Osteoblast (primary cell): ENCODE results near the gene CRIM1. TPM values are rescaled to one million over a fixed set of nuclear protein-coding genes. Genes with fewer than 3 reads are reported as not detected.

Experiments
- DNase-seq: peaks from one replicate; pipeline ENCODE4 v3.0.0; 2011; ENCODE audit warnings: low spot score, mixed read lengths; ENCODE audit not compliant: insufficient read length; ENCODE audit errors: missing footprints
- H2AFZ ChIP-seq: 2 replicates; pipeline ENCODE4 v1.6.0; 2011; ENCODE audit warnings: mild to moderate bottlenecking, low read length
- H3K27ac ChIP-seq: 2 replicates; pipeline ENCODE4 v1.5.1; 2011; ENCODE audit warnings: mild to moderate bottlenecking, low read depth, low read length, moderate library complexity
- H3K27me3 ChIP-seq: 2 replicates; pipeline ENCODE4 v1.6.0; 2012; ENCODE audit warnings: mild to moderate bottlenecking, control low read depth, inconsistent platforms, low read length, moderate library complexity; ENCODE audit not compliant: insufficient read depth
- H3K36me3 ChIP-seq: 2 replicates; pipeline ENCODE4 v1.5.1; 2011; ENCODE audit warnings: mild to moderate bottlenecking, low read length, control low read depth, moderate library complexity; ENCODE audit not compliant: insufficient read depth
- H3K4me1 ChIP-seq: 2 replicates; pipeline ENCODE4 v1.5.1; 2011; ENCODE audit warnings: mild to moderate bottlenecking, low read length, control low read depth, moderate library complexity; ENCODE audit not compliant: insufficient read depth
- H3K4me2 ChIP-seq: 2 replicates; pipeline ENCODE4 v1.6.0; 2011; ENCODE audit warnings: mild to moderate bottlenecking, low read length; ENCODE audit not compliant: insufficient read depth
- H3K4me3 ChIP-seq: fragments of 200-600 bp; sonication (generic); 3 replicates; pipeline ENCODE4 v1.5.1; 2012; ENCODE audit warnings: mild to moderate bottlenecking, low read length, inconsistent platforms; ENCODE audit not compliant: insufficient read depth
- H3K79me2 ChIP-seq: 2 replicates; pipeline ENCODE4 v1.6.0; 2012; ENCODE audit warnings: mild to moderate bottlenecking, low read length, control low read depth, inconsistent platforms; ENCODE audit not compliant: insufficient read depth
- H3K9me3 ChIP-seq: 2 replicates; pipeline ENCODE4 v1.5.1; 2011; ENCODE audit warnings: low read depth, low read length, control low read depth
- H4K20me1 ChIP-seq: 2 replicates; pipeline ENCODE4 v1.6.0; 2012; ENCODE audit warnings: mild to moderate bottlenecking, low read length, control low read depth; ENCODE audit not compliant: insufficient read depth
- CTCF ChIP-seq: IDR thresholded peaks from 2 replicates; pipeline ENCODE4 v1.5.1; 2011; ENCODE audit warnings: mild to moderate bottlenecking, low read depth, low read length, moderate library complexity; ENCODE audit errors: extremely low read depth
- total RNA-seq: library from RNA; depleted of rRNA; stranded (reverse); fragments of >200 nt; gene quantifications from 2 replicates; pipeline ENCODE4 v1.2.3, GENCODE V29; 2012

The CRIM1 gene
- total RNA-seq, 1 donor = 362 TPM

- peak overlapping the region; percentile 33 for H3K4me3 ChIP-seq
- H3K36me3 ChIP-seq = peaks cover 44% of the 10 kb centered on the region
- peak overlapping the region; percentile 57 for H3K4me2 ChIP-seq
- DNase-seq = no peak
- no peak overlapping the region for H2AFZ ChIP-seq
- TF ChIP-seq CTCF = no peak
- peak overlapping the region; percentile 19 for H3K27ac ChIP-seq
- H3K79me2 ChIP-seq = peaks cover 99% of the 10 kb centered on the region
- H4K20me1 ChIP-seq = peaks cover 54% of the 10 kb centered on the region
- H3K4me1 ChIP-seq = peaks cover 95% of the 10 kb centered on the region
- H3K27me3 ChIP-seq = no peaks in the 10 kb centered on the region
- H3K9me3 ChIP-seq = no peaks in the 10 kb centered on the region
Observed at GRCh38 chr2:36367895-36368353, 12.3 kb downstream of the CRIM1 start.

DNA sequence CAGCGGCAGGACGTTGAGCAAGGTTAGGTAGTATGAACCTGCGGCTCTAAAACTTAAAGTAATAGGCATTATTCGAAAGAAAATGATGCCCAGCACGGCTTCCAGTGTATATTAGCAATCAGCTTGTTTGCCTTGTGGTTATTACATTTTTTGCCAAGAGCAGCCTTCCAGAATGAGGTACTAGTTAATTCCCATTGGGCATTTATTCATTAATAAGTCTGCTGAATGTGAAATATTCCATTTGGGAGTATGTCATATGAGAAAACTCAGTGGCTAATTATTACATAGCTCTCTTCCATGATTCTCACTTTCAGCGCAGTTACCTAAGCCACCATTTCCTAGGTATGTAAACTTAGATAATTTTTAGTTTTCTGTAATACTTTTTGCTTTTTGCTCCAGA is 12.9 kb downstream of the CRIM1 start:
- Histone ChIP-seq H3K4me2 (peak overlapping the region; percentile 57), H3K4me1 (peaks cover 96% of the 10 kb centered on the region), H3K36me3 (peaks cover 42% of the 10 kb centered on the region), H3K27ac (peak overlapping the region; percentile 19), H3K4me3 (peak overlapping the region; percentile 33), H3K79me2 (peaks cover 99% of the 10 kb centered on the region), H4K20me1 (peaks cover 57% of the 10 kb centered on the region), H3K27me3 (no peaks in the 10 kb centered on the region), H2AFZ (no peak overlapping the region), H3K9me3 (no peaks in the 10 kb centered on the region)
- no peak for DNase-seq
- no peak for TF ChIP-seq CTCF

DNA sequence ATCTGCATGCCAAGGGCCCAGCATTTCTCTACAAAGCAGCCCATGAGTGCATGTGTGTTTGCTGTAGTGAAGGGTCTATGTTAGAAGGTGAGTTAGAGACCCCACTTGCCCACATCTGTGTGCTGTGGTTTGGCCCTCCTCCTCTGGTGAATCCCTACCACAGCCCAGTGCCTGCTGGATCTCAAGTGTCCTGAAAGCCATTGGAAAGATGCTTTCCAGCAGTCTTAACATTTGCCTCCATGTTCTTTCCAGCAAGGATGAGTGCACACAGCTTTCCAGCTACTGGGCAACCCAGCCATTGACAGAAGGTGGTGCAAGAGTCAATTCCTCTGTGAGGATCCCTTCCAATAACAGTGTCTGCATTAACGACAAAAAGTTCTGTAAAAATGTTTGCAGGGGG is 13.6 kb downstream of the CRIM1 start:
- no peak for TF ChIP-seq CTCF
- no peak for DNase-seq
- H4K20me1 ChIP-seq = peaks cover 57% of the 10 kb centered on the region
- H3K27me3 ChIP-seq = no peaks in the 10 kb centered on the region
- no peak overlapping the region for H3K4me3 ChIP-seq
- H3K27ac ChIP-seq = peak overlapping the region; percentile 6
- H3K4me1 ChIP-seq = peaks cover 96% of the 10 kb centered on the region
- H3K79me2 ChIP-seq = peaks cover 99% of the 10 kb centered on the region
- no peaks in the 10 kb centered on the region for H3K9me3 ChIP-seq
- peaks cover 39% of the 10 kb centered on the region for H3K36me3 ChIP-seq
- H3K4me2 ChIP-seq = peak overlapping the region; percentile 41
- H2AFZ ChIP-seq = no peak overlapping the region

- no peak for TF ChIP-seq CTCF
- no peak overlapping the region for H2AFZ ChIP-seq
- peaks cover 35% of the 10 kb centered on the region for H3K36me3 ChIP-seq
- no peak for DNase-seq
- H3K4me3 ChIP-seq = no peak overlapping the region
- no peaks in the 10 kb centered on the region for H3K27me3 ChIP-seq
- H4K20me1 ChIP-seq = peaks cover 59% of the 10 kb centered on the region
- H3K4me1 ChIP-seq = peaks cover 98% of the 10 kb centered on the region
- H3K4me2 ChIP-seq = peak overlapping the region; percentile 41
- H3K79me2 ChIP-seq = peaks cover 100% of the 10 kb centered on the region
- H3K9me3 ChIP-seq = no peaks in the 10 kb centered on the region
- peak overlapping the region; percentile 85 for H3K27ac ChIP-seq
Observed at GRCh38 chr2:36369716-36370115, 14.1 kb downstream of the CRIM1 start.
